GM12874 (cell line): ENCODE measurements around the gene DEFB121.

Experiments used
- TF ChIP-seq, protein P1 (sequence below): IDR thresholded peaks from 2 replicates; pipeline ENCODE4 v1.5.1; 2011; ENCODE audit warnings: low read depth, mild to moderate bottlenecking, control low read depth, low read length, moderate library complexity; ENCODE audit not compliant: insufficient read depth

DEFB121 gene

DNA sequence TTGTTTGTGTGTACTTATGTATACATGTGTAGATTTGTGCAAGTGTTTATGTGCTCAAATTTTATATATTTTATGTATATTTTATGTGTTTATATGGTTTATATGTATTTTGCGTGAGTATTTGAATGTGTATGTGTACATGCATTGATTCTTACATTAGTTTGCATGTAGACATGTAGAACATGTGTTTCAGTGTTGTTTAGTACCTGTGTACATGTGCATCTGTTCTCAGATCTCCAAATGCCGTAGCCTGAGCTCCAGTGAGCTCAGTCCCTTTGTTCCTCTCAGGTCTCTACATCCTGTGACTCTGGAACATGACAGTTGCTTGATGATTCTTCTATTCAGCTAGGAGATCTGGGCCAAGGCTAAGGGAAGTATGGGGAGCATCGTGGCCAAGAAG lies 11.1 kb downstream of the DEFB121 start:
- TF ChIP-seq, protein P1, sequence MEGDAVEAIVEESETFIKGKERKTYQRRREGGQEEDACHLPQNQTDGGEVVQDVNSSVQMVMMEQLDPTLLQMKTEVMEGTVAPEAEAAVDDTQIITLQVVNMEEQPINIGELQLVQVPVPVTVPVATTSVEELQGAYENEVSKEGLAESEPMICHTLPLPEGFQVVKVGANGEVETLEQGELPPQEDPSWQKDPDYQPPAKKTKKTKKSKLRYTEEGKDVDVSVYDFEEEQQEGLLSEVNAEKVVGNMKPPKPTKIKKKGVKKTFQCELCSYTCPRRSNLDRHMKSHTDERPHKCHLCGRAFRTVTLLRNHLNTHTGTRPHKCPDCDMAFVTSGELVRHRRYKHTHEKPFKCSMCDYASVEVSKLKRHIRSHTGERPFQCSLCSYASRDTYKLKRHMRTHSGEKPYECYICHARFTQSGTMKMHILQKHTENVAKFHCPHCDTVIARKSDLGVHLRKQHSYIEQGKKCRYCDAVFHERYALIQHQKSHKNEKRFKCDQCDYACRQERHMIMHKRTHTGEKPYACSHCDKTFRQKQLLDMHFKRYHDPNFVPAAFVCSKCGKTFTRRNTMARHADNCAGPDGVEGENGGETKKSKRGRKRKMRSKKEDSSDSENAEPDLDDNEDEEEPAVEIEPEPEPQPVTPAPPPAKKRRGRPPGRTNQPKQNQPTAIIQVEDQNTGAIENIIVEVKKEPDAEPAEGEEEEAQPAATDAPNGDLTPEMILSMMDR, result no peak

DNA sequence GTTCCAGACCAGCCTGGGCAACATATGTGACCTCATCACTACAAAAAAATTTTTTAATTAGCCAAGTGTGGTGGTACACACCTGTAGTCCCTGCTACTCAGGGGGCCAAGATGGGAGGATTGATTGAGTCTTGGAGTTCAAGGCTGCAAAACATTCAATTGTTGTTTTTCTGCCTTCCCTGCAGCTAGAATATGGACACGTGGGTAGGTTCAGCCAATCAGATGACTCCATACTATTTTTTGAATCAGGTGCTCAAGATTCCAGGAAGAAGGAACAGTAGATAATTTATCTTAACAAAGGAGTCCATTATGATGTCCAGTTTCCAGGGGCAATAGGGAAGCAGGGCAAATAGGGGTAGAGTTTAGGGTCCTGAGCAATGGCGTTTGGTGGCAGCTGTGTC lies 13.2 kb downstream of the DEFB121 start:
- TF ChIP-seq, protein P1, result no peak

DNA sequence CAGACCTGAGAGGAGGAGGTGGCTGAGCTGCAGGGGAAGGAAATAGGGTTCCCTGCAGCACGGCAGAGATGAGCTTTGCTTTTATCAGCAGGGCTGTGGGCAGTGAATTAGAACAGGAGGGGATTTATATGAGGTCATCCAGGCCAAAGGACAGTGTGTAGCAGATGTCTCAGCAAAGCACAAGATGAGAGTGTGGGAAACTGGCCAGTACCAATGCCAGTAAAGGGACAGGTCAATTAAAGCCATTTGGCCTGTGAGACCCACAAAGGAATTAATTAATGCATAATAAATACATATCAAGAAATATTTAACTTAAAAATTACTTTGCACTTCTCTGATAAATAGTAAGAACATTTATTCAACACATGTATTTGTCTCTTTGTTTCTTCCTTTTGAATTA lies 15.5 kb downstream of the DEFB121 start, which contains the start of gene DEFB119:
Gene DEFB119 (minus strand): TSS at position 101 of the 400 bp plus-strand sequence. CDS start 107 bp downstream, outside the sequence.
- TF ChIP-seq, protein P1, result no peak

DNA sequence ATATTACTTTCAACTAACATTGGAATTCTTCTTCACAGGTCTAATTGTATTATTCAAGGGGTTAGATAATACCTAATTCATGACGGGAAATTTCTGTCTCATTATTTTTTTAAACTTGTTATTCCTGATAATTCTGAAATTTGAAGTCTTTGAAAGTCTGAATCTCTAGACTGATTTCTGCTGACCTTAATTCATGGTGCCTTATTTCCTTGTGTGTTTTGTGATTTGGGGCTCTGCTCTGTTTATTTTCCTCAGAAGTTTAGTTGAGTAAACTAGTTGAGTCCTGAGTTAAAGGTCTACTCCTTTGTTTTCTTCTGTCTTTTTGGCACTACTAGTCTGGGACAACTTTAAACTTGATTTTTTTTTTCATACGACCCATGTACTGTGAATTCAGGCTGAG lies 31.7 kb downstream of the DEFB121 start:
- TF ChIP-seq, protein P1, result no peak

DNA sequence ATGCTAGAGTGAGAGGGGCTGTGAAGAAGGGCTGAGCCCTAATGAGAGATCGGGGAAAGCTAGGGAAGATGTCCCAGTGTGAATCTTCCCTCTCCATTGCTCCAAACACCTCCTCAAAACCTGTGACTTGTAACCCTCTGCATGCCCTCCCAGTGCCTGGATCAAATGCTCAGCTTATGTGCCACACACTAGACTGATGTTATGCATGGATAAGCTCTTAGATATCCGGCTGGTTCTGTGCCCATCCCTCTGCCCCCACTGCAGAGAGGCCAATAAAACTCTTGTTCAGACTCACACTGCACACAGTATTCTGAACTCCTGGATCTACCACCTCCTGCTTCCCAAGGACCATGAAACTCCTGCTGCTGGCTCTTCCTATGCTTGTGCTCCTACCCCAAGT lies 37.7 kb downstream of the DEFB121 start, which contains the start of gene DEFB118:
Gene DEFB118 (plus strand): TSS at position 301 of the 400 bp plus-strand sequence. CDS start 50 bp downstream, at position 351.
- TF ChIP-seq, protein P1, result no peak

DNA sequence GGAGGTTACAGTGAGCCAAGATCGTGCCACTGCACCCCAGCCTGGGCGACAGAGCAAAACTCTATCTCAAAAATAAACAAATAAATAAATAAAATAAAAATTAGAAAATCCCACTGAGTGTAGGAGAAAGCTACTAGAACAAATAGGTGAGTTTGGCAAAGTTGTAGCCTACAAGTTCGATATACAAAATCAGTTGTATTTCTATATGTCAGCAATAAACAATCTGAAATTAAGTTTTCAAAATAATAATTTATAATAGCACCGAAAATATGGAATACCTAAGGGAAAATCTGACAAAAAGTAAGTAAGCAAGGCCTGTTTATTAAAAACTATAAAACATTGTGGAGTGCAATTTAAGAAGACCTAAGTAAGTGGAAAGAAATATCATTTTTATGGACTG lies 42.7 kb downstream of the DEFB121 start:
- TF ChIP-seq, protein P1, result no peak

DNA sequence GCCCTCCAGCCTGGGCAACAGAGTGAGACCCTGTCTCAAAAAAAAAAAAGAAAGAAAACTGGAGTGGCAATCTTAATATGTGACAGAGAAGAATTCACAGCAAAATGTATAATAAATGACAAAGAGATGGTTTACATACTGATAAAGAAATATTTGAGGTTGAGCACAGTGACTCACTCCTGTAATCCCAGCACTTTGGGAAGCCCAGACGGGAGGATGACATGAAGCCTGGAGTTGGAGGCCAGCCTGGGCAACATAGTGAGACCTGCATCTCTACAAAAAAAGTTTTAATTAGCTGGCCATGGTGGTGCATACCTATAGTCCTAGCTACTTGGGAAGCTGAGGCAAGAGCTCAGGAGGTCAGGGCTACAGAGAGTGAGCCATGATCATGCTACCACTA lies 50.0 kb downstream of the DEFB121 start:
- TF ChIP-seq, protein P1, result no peak
